ENCODE measurements around the gene CPNE5.

- TF ChIP-seq EZH2phosphoT487 (IDR thresholded peaks at IDR 0.05; ENCODE audit: borderline replicate concordance, low read depth) (no peak), TEAD4 (IDR thresholded peaks at IDR 0.05; ENCODE audit: borderline replicate concordance, insufficient read depth) (no peak), RFX5 (IDR thresholded peaks at IDR 0.05; ENCODE audit: low read length) (no peak), SMC3 (IDR thresholded peaks at IDR 0.05; ENCODE audit: low read depth, low read length) (no peak), CTCF (IDR thresholded peaks at IDR 0.05) (no peak), EP300 (IDR thresholded peaks at IDR 0.05; ENCODE audit: borderline replicate concordance in 1 of 2, low read depth in 1 of 2, low read length in 1 of 2) (no peak), ZBTB33 (IDR thresholded peaks at IDR 0.05; ENCODE audit: borderline replicate concordance, low read depth) (no peak), NRF1 (IDR thresholded peaks at IDR 0.05; ENCODE audit: low read depth, low read length) (no peak), FOXM1 (IDR thresholded peaks at IDR 0.05; ENCODE audit: low read depth) (no peak), USF2 (IDR thresholded peaks at IDR 0.05; ENCODE audit: borderline replicate concordance, low read depth, low read length) (no peak), CHD2 (IDR thresholded peaks at IDR 0.05; ENCODE audit: low read length, partially characterized antibody) (no peak), ELF1 (IDR thresholded peaks at IDR 0.05) (no peak)
Observed at GRCh38 chr6:36735110-36736071, 103.9 kb downstream of the CPNE5 start.
